ENCODE data around the gene CCDC40. TPM values are rescaled to one million over a fixed set of nuclear protein-coding genes. Genes with fewer than 3 reads are reported as not detected.

Gene CCDC40
- total and polyA plus RNA-seq, 2 of the 13 experiments (the other 11 are each of a cell fraction or from before 2014, with no cell fraction given) = 4.1 to 5.5 TPM

GRCh38 chr17:80082403-80083135 lies 46.1 kb downstream of the CCDC40 start (continued):
- no peak for TF ChIP-seq IKZF5 (CRISPR knock-in tag; IDR thresholded peaks at IDR 0.05)
- TF ChIP-seq, protein P1, sequence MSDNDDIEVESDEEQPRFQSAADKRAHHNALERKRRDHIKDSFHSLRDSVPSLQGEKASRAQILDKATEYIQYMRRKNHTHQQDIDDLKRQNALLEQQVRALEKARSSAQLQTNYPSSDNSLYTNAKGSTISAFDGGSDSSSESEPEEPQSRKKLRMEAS (IDR thresholded peaks at IDR 0.05) = peak; percentile 16; the same call in 1 of the 2 replicates
- no peak for TF ChIP-seq SOX5 (CRISPR knock-in tag; IDR thresholded peaks at IDR 0.05; ENCODE audit: borderline replicate concordance)
- TF ChIP-seq GABPA (IDR thresholded peaks at IDR 0.05; ENCODE audit: low read depth, low read length) = no peak
- TF ChIP-seq GABPA (CRISPR knock-in tag; IDR thresholded peaks at IDR 0.05; ENCODE audit: low read depth) = no peak
- no peak for TF ChIP-seq MZF1 (CRISPR knock-in tag; IDR thresholded peaks at IDR 0.05; ENCODE audit: borderline replicate concordance)
- no peak for TF ChIP-seq DNMT1 (CRISPR knock-in tag; IDR thresholded peaks at IDR 0.05)
- 0 out of 2 replicates have a peak, but pooled peaks have one; percentile 30 for TF ChIP-seq TARDBP (CRISPR knock-in tag; IDR thresholded peaks at IDR 0.05)
- TF ChIP-seq, protein P2, sequence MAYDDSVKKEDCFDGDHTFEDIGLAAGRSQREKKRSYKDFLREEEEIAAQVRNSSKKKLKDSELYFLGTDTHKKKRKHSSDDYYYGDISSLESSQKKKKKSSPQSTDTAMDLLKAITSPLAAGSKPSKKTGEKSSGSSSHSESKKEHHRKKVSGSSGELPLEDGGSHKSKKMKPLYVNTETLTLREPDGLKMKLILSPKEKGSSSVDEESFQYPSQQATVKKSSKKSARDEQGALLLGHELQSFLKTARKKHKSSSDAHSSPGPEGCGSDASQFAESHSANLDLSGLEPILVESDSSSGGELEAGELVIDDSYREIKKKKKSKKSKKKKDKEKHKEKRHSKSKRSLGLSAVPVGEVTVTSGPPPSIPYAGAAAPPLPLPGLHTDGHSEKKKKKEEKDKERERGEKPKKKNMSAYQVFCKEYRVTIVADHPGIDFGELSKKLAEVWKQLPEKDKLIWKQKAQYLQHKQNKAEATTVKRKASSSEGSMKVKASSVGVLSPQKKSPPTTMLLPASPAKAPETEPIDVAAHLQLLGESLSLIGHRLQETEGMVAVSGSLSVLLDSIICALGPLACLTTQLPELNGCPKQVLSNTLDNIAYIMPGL (CRISPR knock-in tag; IDR thresholded peaks at IDR 0.05; ENCODE audit: borderline replicate concordance in 1 of 2, low read depth in 1 of 2) = peak; percentile 19 to 46; a peak in 2 of 4 replicates
- TF ChIP-seq ZNF12 (CRISPR knock-in tag; IDR thresholded peaks at IDR 0.05) = peak; percentile 99
- TF ChIP-seq ATF2 (CRISPR knock-in tag; IDR thresholded peaks at IDR 0.05) = peak; percentile 58; the same call in 1 of the 2 replicates
- 0 out of 2 replicates have a peak, but pooled peaks have one; percentile 16 for TF ChIP-seq ZSCAN9 (CRISPR knock-in tag; IDR thresholded peaks at IDR 0.05; ENCODE audit: borderline replicate concordance)
- TF ChIP-seq NFYC (CRISPR knock-in tag; IDR thresholded peaks at IDR 0.05) = 0 out of 2 replicates have a peak, but pooled peaks have one; percentile 16
- TF ChIP-seq LCORL (IDR thresholded peaks at IDR 0.05) = no peak
- TF ChIP-seq LCORL (CRISPR knock-in tag; IDR thresholded peaks at IDR 0.05) = 0 out of 2 replicates have a peak, but pooled peaks have one; percentile 12
- peak; percentile 75 for TF ChIP-seq HNF1B (CRISPR knock-in tag; IDR thresholded peaks at IDR 0.05)
- TF ChIP-seq, protein P3, sequence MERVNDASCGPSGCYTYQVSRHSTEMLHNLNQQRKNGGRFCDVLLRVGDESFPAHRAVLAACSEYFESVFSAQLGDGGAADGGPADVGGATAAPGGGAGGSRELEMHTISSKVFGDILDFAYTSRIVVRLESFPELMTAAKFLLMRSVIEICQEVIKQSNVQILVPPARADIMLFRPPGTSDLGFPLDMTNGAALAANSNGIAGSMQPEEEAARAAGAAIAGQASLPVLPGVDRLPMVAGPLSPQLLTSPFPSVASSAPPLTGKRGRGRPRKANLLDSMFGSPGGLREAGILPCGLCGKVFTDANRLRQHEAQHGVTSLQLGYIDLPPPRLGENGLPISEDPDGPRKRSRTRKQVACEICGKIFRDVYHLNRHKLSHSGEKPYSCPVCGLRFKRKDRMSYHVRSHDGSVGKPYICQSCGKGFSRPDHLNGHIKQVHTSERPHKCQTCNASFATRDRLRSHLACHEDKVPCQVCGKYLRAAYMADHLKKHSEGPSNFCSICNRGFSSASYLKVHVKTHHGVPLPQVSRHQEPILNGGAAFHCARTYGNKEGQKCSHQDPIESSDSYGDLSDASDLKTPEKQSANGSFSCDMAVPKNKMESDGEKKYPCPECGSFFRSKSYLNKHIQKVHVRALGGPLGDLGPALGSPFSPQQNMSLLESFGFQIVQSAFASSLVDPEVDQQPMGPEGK (CRISPR knock-in tag; IDR thresholded peaks at IDR 0.05) = peak; percentile 96
- no peak for TF ChIP-seq NR2F6 (IDR thresholded peaks at IDR 0.05)
- TF ChIP-seq NR2F6 (CRISPR knock-in tag; IDR thresholded peaks at IDR 0.05) = peak; percentile 41; the same call in 1 of the 2 replicates
- peak; percentile 34 for TF ChIP-seq ASH2L (IDR thresholded peaks at IDR 0.05; ENCODE audit: insufficient read length, low read depth, low read length)
- TF ChIP-seq ZNF160 (CRISPR knock-in tag; IDR thresholded peaks at IDR 0.05) = 0 out of 2 replicates have a peak, but pooled peaks have one; percentile 43
- no peak for TF ChIP-seq ZNF550 (CRISPR knock-in tag; IDR thresholded peaks at IDR 0.05; ENCODE audit: borderline replicate concordance)
- TF ChIP-seq ZFY (CRISPR knock-in tag; IDR thresholded peaks at IDR 0.05) = no peak
